GM19238 (cell line): ENCODE data around the gene METTL6.
A peak's percentile ranks its signal among the peaks of the same experiment; 100 is the strongest.
"Not testable (repeated sequence)": the region's sequence is repeated elsewhere in the genome, so short reads cannot be mapped to it uniquely, and the experiment has no call there.

ENCODE experiments used
- DNase-seq: peaks from one replicate; pipeline ENCODE4 v3.0.0; 2011; ENCODE audit warnings: low spot score; ENCODE audit not compliant: insufficient read length

Gene METTL6

DNA sequence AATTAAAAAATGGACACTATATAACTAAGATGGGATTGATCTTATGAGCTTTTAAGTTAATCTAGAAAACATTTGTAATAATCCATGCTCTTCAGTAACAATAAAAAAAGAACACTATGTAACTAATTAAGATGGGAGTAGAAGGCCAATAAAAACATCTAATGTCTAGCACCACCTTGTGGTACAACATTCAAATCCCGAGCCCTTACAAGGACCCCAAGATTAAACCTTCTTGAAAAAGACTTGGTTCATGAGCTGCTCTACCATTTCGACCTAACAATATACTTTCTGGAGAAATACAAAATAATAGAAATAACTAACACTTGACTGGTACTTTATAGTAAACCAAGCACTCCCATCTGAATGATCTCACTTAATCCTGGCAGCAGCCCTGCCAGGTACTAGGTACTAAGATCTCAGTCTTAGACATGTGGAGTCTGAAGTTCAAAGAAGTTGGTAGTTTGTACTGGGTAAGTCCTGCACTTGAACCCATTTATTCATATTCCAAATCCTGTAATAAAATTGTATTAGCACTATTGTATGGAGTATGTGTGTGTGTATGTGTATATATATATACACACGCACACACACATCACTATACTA, 21.8 kb downstream of the METTL6 start:
- peak; percentile 24 for DNase-seq

DNA sequence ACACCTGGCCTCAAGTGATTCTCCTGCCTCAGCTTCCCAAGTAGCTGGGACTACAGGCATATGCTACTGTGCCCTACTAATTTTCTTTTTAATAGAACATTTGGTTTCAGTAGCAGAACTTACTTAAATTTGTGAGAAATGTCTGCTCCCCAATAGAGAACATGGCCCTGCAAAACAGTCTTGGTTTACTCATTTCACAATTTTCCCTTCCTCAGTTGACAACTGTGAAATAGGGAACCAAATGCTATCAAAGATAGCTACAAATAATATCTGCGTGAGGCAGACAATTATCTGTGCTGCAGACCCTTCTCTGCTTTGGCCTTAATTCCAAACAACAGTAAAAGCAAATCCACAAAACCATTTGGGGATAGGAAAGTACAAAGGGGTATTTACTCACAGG, 22.6 kb downstream of the METTL6 start:
- DNase-seq, result no peak

DNA sequence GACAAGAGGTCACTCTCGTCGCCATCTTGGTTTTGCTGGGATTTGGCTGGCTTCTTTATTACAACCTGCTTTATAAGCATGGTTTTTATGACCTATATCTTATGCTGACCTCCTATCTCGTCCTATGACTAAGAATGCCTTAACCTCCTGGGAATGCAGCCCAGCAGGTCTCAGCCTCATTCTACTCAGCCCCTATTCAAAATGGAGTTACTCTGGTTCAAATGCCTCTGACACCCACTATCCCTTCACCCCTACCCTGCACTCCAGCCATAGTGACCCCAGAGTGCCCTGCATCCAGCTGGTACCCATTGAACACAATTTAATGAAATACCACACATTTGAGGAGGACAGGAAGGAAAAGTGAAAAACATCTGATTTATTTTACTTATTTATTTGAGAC, 23.4 kb downstream of the METTL6 start:
- DNase-seq, result no peak

DNA sequence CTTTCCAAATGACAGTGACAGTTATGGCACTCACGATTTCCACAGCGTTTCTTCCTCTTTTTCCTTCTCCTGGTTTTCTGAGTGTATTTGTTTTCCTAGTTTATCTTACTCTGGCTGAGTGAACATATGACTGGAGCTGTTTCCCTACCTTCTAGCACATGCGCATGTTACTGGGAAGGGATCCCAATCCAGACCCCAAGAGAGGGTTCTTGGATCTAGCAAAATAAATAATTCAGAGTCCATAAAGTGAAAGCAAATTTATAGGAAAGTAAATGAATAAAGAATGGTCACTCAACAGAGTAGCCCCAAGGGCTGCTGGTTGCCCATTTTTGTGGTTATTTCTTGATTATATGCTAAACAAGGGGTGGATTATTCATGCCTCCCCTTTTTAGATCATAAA, 23.8 kb downstream of the METTL6 start:
- DNase-seq, result no peak

DNA sequence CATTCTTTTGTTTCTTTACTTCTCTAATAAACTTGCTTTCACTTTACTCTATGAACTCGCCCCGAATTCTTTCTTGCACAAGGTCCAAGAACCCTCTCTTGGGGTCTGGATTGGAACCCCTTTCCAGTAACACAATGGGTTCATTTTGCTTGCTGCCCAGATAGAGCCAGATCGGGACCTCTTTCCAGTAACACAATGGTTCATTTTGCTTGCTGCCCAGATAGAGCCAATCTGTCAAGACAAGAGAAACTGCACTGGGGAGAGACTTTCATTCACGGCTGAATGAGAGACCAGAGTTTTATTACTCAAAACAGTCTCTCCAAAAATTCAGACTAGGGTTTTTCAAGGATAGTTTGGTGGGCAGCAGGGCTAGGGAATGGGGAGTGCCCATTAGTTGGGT, 25.4 kb downstream of the METTL6 start:
- DNase-seq, result no peak

DNA sequence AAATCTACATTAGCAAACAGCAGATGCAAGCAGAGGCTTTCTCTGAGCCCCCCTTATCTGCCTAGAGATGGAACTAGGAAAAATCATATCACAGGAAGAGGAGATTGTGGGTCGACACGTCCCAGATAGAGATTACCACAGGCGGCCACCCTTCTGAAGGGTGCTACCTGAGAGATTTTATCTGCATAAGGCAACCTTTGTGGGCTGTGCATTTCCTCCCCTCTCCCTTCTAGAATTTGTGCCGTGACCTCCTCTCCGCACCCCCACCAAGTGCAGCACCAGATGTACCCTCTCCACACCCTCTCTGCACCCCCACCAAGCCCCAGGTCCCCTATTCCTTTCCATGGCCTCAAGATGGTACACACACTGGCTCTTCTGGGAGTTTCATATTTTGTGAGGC, 27.4 kb downstream of the METTL6 start:
- DNase-seq, result no peak

DNA sequence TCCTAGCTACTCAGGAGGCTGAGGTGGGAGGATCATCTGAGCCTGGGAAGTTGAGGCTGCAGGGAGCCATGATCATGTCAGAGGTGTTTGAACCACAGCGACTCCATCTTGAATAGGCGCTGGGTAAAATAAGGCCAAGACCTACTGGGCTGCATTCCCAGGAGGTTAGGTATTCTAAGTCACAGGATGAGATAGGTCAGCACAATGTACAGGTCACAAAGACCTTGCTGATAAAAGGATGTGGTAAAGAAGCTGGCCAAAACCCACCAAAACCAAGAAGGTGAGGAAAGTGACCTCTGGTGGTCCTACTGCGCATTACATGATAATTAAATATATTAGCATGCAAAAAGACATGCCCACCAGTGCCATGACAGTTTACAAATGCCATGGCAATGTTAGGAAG, 28.6 kb downstream of the METTL6 start:
- not testable (repeated sequence) for DNase-seq

DNA sequence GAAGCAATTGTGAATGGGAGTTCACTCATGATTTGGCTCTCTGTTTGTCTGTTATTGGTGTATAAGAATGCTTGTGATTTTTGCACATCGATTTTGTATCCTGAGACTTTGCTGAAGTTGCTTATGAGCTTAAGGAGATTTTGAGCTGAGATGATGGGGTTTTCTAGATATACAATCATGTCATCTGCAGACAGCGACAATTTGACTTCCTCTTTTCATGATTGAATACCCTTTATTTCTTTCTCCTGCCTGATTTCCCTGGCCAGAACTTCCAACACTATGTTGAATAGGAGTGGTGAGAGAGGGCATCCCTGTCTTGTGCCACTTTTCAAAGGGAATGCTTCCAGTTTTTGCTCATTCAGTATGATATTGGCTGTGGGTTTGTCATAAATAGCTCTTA, 34.1 kb downstream of the METTL6 start:
- not testable (repeated sequence) for DNase-seq

DNA sequence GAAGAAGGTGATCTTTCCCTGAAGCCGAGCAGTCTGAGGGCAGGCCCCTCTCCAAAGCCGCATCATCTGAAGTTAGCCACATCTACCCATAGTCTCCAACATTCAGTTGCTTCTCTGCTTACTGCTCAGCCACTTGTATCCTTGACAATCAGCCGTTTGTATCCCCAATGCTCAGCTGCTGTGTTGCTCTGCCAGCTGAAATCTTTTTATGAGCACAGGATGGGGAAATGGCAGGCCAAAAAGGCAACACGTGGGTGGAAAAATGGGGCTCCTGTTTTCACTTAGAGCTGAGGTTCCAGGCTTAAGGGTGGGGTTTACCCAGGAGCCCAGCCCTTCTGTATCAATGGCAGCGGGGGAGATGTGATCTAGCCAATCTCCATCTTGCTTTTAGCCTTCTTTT, 36.3 kb downstream of the METTL6 start:
- no peak for DNase-seq

DNA sequence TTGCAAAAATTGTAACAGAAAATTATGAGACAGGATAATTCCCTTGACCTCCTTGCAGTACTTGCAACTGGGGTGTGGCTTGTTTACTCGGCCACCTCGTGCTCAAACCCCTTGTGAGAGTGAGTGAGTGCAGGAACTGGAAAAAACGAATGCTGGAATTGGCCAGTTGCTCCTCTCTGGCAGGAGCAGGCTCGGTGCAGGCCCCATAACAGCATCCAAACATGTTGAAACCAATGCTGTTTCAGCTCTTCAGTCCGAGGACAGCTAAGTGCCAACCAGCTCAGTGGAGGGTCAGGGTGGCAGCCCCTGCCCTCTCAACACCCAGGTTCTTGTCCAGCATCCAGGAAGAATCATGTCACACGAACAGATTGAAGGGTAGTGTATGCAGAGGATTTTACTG, 36.9 kb downstream of the METTL6 start:
- DNase-seq, result no peak

DNA sequence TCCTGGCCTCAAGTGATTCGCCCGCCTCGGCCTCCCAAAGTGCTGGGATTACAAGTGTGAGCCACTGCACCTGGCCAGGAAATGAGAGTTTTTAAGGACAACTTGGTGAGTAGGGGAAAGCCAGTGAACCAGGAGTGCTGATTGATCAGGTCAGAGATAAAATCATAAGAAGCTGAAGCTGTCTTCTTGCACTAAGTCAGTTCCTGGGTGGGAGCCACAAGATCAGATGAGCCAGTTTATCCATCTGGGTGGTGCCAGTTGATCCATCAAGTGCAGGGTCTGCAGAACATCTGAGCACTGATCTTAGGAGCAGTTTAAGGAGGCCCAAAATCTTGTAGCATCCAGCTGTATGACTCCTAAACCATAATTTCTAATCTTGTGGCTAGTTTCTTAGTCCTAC, 39.0 kb downstream of the METTL6 start:
- DNase-seq, result not testable (repeated sequence)

DNA sequence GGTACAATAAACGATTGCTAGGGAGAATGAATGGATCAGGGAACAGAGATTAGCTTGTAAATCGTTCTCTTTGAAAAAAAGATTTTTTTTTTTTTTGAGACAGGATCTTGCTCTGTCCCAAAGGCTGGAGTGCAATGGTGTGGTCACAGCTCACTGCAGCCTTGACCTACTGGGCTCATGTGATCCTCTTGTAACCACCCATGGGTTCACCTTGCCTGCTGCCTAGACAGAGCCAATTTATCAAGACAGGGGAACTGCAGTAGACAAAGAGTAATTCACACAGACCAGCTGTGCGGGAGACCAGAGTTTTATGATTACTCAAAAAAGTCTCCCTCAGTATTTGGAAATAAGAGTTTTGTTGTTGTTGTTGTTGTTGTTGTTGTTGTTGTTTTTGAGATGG, 39.6 kb downstream of the METTL6 start:
- DNase-seq, result no peak

DNA sequence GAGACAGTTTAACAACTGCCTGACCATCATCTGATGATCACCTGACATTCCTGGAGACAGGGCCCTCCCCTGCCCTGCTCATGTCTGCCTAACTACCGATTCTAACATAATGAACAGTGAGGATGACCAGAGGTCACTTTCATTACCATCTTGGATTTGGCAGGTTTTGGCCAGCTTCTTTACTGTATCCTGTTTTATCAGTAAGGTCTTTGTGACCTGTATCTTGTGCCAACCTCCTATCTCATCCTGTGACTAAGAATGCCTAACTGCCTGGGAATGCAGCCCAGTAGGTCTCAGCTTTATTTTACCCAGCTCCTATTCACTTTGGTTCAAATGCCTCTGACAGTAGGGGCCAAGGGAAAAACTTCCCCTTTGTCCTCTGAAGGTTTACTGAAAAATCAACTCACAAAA, 40.2 kb downstream of the METTL6 start:
- DNase-seq, result no peak

DNA sequence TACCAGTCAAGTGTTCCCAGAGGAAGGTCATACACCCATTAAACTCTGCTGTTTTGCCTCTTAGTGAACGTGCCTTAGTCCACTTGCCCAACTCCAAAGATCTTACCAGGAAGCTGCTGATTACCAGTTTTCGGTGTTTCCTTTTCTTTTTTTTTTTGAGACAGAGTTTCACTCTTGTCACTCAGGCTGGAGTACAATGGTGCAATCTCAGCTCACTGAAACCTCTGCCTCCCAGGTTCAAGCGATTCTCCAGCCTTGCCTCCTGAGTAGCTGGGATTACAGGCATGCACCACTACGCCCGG, 40.7 kb downstream of the METTL6 start:
- DNase-seq, result not testable (repeated sequence)

DNA sequence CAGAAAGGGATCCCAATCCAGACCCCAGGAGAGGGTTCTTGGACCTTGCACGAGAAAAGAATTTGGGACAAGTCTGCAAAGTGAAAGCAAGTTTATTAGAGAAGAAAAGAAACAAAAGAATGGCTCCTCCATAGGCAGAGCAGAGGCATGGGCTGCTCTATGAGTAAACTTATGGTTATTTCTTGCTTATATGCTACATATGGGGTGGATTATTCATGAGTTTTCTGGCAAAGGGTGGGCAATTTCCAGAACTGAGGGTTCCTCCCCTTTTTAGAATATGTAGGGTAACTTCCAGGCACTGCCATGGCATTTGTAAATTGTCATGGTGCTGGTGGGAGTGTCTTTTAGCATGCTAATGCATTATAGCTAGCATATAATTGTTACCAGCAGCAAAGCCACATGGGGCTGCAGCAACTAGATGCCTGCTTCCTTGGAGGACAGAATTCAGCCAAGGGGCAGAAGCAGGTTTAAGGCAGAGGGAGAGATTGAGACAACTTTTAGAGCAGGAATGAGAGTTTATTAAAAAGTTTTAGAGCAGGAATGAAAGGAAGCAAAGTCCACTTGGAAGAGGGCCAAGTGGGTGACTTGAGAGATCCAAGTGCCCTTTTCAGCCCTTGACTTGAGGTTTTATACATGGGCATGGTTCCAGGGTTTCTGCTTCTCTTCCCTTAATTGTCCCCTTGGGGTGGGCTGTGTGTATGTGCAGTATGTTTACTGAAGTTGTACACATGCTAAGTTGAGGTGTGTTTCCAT, 41.3 kb downstream of the METTL6 start:
- no peak for DNase-seq

DNA sequence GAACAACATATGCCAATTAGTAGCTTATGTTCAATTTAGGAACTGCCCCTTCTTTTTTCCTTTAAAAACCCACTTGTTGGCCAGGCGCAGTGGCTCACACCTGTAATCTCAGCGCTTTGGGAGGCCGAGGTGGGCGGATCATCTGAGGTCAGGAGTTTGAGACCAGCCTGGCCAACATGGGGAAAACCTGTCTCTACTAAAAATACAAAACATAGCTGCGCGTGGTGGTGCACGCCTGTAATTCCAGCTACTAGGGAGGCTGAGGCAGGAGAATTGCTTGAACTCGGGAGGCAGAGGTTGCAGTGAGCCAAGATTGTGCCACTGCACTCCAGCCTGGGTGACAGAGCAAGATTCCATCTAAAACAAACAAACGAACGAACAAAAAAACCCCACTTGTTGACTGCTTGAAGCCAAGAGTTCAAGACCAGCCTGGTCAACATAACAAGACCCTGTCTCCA, 42.1 kb downstream of the METTL6 start:
- not testable (repeated sequence) for DNase-seq

DNA sequence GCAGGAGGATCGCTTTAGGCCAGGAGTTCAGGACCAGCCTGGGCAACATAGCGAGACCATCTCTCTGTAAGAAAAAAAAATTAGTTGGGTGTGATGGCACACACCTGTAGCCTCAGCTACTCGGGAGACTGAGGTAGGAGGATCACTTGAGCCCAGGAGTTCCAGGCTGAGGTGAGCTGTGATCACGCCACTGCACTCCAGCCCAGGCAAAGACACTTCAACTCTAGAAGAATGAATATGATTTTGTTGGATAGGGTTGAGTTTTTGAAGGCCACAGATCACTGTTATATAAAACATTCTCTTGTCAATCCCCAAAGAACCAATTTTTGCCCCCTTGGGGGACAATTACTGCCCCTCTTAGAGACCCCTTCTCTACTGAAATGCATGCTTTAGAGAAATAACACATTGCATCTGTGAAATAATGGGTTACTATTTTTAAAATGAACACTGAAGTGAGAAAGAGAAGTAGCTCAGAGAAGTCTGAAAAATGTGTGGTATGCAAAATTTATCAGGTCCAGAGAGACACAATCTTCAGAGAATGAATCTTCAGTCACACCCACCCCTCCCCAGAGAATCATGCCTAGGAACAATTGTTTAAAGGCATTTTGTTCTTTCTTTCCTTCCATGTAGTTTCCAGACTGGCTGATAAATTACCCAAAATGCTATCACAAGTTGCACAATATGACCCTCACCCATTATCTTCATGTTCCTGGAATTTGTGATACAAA, 42.7 kb downstream of the METTL6 start:
- no peak for DNase-seq

DNA sequence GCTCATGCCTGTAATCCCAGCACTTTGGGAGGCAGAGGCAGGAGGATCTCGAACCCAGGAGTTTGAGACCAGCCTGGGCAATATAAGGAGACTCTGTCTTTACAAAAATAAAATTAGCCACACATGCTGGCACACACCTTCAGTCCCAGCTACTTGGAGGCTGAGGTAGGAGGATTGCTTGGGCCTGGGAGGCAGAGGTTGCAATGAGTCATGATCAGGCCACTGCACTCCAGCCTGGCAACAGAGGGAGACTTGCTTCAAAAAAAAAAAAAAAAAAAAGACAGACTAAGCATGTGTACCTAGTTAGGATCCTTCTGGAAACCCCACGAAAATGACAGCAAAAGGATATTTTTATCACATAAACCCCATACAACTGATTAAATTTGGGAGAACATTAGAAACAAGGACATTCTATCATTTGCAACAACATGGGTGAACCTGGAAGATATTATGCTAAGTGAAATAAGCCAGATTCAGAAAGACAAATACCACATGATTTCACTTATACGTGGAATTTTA, 44.9 kb downstream of the METTL6 start:
- DNase-seq, result no peak

DNA sequence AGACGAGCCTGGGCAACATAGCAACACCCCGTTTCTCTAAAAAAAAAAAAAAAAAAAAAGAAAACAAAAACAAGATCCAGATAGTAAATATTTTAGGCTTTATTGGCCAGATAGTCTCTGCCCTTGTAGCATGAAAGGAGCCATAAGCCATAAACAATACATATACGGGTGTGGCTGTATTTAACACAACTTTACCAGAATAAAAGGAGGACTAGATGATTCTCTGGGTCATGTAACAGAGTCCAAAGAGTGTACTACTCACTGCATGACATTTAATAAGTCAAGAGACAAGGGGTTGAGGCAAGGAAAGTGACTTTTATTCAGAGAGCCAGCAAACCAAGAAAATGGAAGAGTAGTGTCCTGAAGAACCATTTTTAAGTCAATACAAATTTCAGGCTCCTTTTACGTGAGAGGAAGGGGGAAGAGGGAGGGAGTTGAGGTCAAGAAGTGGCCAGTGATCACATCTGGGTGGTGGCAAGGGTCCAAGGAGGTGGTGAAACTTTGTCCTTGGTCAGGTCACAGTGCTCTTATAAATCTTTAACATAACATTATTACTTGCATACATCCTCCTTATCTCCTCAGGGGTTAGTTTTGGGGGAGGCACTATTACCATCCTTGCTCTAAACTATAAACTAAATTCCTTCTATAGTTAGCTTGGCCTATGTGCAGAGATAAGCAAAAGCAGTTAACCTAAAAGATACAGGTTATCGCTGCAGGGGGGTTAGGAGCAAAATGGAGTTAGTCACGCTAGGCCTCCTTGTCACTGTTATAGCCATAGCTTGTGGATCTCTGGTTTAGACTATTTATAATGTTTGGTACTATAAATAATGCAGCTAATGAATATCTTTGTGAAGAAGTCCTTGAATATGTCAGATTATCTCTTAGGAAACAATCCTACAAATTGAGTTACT, 46.1 kb downstream of the METTL6 start:
- DNase-seq, result no peak

DNA sequence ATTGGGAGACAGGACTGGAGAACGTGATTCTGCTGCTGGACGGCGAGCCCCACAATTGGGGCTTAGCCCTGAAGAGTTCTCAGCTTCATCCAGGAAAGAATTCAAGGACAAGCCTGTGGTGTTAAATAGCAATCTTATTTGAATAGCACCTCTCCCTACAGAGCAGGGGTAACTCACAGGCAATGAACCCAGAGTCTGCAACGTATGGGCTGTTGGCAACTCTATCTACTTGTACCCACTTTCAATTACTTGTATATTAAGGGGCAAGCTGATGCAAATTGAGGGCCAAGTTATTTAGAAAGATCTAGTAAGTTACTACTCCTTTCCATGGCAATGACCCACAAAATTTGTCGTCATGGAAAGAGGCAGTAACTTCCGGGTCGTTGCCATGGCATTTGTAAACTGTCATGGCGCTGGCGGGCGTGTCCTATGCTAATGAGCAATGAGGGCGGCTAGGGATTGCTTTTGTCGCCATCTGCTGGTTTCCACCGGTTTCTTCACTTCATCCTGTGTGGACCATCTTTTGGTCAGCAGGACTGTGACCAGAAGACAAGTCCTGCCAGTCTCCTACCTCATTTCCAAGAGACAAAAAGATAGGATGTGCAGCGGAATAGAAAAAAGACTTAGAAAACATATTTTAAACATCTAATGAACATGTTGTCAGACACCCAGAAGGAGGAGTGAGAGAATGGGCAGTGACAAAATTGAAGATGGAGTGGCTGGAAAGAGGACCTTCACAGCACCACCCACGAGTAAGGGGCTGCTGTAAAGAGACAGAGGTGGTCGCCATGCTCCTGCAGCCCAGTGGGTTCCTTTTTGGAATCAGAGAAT, 49.2 kb downstream of the METTL6 start:
- DNase-seq, result peak; percentile 29
